Activated T-helper 9 cell treated with anti-CD3 and anti-CD28 coated beads, Interleukin-2, amount 50 U/mL, for 16 hours (primary cell): Measurements from ENCODE around the gene TNNT3.
"Not testable (repeated sequence)": the region's sequence is repeated elsewhere in the genome, so short reads cannot be mapped to it uniquely, and the experiment has no call there.

Experiments used
- DNase-seq: peaks from one replicate; pipeline ENCODE4 v3.0.0-alpha.2; 2020; ENCODE audit warnings: low read depth

The TNNT3 gene

GRCh38 chr11:1935156-1936071 lies 15.9 kb downstream of the TNNT3 start:
- DNase-seq: no peak

GRCh38 chr11:1936072-1936780 lies 16.7 kb downstream of the TNNT3 start:
- no peak for DNase-seq

GRCh38 chr11:1936781-1937615 lies 17.5 kb downstream of the TNNT3 start:
- no peak for DNase-seq

GRCh38 chr11:1937616-1938342 lies 18.3 kb downstream of the TNNT3 start:
- DNase-seq: no peak

- no peak for DNase-seq
These were observed 19.0 kb downstream of the TNNT3 start for GRCh38 chr11:1938343-1939005.

GRCh38 chr11:1939006-1939625 lies 19.6 kb downstream of the TNNT3 start:
- no peak for DNase-seq

- DNase-seq: not testable (repeated sequence)
These were observed 20.3 kb downstream of the TNNT3 start for GRCh38 chr11:1939788-1940187.

GRCh38 chr11:1942558-1943260 lies 23.2 kb downstream of the TNNT3 start:
- no peak for DNase-seq

GRCh38 chr11:1943576-1943975 lies 24.1 kb downstream of the TNNT3 start:
- DNase-seq: no peak

- no peak for DNase-seq
These were observed 24.5 kb downstream of the TNNT3 start for GRCh38 chr11:1943977-1944376.

GRCh38 chr11:1946812-1947484 lies 27.4 kb downstream of the TNNT3 start, which contains the start of gene MRPL23:
MRPL23 (plus strand) TSS chr11:1947332; CDS start chr11:1947363, 31 bp downstream.
- no peak for DNase-seq

GRCh38 chr11:1947592-1948237 lies 28.2 kb downstream of the TNNT3 start:
- DNase-seq: no peak

- no peak for DNase-seq
These were observed 28.9 kb downstream of the TNNT3 start for GRCh38 chr11:1948389-1948788.

- no peak for DNase-seq
These were observed 29.8 kb downstream of the TNNT3 start for GRCh38 chr11:1949302-1949701.

GRCh38 chr11:1949922-1950321 lies 30.4 kb downstream of the TNNT3 start:
- no peak for DNase-seq

- no peak for DNase-seq
These were observed 33.4 kb downstream of the TNNT3 start for GRCh38 chr11:1952806-1953482.

- DNase-seq: no peak
These were observed 34.2 kb downstream of the TNNT3 start for GRCh38 chr11:1953489-1954266.
